ENCODE data around the gene STUM. TPM values are rescaled to one million over a fixed set of nuclear protein-coding genes. Genes with fewer than 3 reads are reported as not detected.

The STUM gene
- total and polyA plus RNA-seq, 2 of the 8 experiments (the other 6 are each of a cell fraction or from before 2014, with no cell fraction given), result 0.76 to 1.2 TPM

GRCh38 chr1:226569879-226570547 lies 21.4 kb downstream of the STUM start:
- no peak overlapping the region for H3K56ac ChIP-seq (replicated peaks; ENCODE audit: insufficient read length, low read depth, low read length)
- no peak overlapping the region; a peak in 1 of 4 replicates for H3K4me2 ChIP-seq (ENCODE audit: insufficient read depth in 1 of 2, low read depth in 2 of 2, low read length in 2 of 2)
- no peak for FAIRE-seq
- H3K18ac ChIP-seq (ENCODE audit: extremely low read depth, low read length), result no peak overlapping the region; the same call in 1 of the 2 replicates
- DNase-seq (ENCODE audit: low read depth in 1 of 2, low spot score in 2 of 2), result peak in 1 of 2 experiments; percentile 78
- no peaks in the 10 kb centered on the region for H3K27me3 ChIP-seq (replicated peaks in 1 of 4; ENCODE audit: control insufficient read depth in 3 of 4, extremely low read depth in 1 of 4, insufficient read depth in 3 of 4, low read length in 3 of 4)
- H2AFZ ChIP-seq (ENCODE audit: low read length), result no peak overlapping the region
- POLR2A ChIA-PET (ENCODE audit: partially characterized antibody), result interaction anchor here (1.1 kb wide), 1 partner anchor 50 kb away, joined by 3 read pairs; no protein-coding TSS in a partner anchor
- H3K9ac ChIP-seq (replicated peaks in 1 of 4; ENCODE audit: extremely low read depth in 1 of 4, low read depth in 3 of 4, low read length in 3 of 4), result no peak overlapping the region
- no peaks in the 10 kb centered on the region for H4K20me1 ChIP-seq (replicated peaks in 1 of 2; ENCODE audit: control insufficient read depth in 1 of 2, insufficient read depth in 2 of 2, low read length in 2 of 2)
- H3K36me3 ChIP-seq (ENCODE audit: control insufficient read depth in 2 of 4, insufficient read depth in 4 of 4, low read length in 3 of 4), result no peaks in the 10 kb centered on the region
- H3K14ac ChIP-seq (ENCODE audit: insufficient read length), result no peak overlapping the region
- no peak overlapping the region for H2BK12ac ChIP-seq (ENCODE audit: low read depth, low read length)
- no peaks in the 10 kb centered on the region for H3K79me2 ChIP-seq (ENCODE audit: control insufficient read depth in 1 of 2, insufficient read depth in 2 of 2, low read length in 2 of 2)
- CTCF ChIA-PET (ENCODE audit: partially characterized antibody), result interaction anchor here (0.6 to 4.4 kb wide), 30 partner anchors 9 to 1160 kb away, joined by 3 to 42 read pairs (median 4); partner anchors contain the start of genes PARP1 and STUM
- H2BK120ac ChIP-seq (replicated peaks; ENCODE audit: low read depth, low read length), result no peak overlapping the region
- H2BK20ac ChIP-seq (ENCODE audit: low read length), result no peak overlapping the region
- no peak overlapping the region for H4K91ac ChIP-seq (replicated peaks; ENCODE audit: insufficient read length, low read length)
- no peak overlapping the region for H3K23ac ChIP-seq (ENCODE audit: insufficient read length)
- 63% methylated on average over 4 of the region's 4 CpGs; no CpG with 5 or more reads in 1 of the 2 experiments for WGBS, 2 experiments (ENCODE audit: extremely low coverage in 1 of 2, insufficient coverage in 1 of 2, insufficient read length in 1 of 2, insufficient replicate concordance in 2 of 2, low coverage in 1 of 2, low lambda C conversion rate in 2 of 2, missing lambda C conversion rate in 1 of 2)
- no peak overlapping the region for H2BK15ac ChIP-seq (ENCODE audit: low read length)
- H3K4me3 ChIP-seq (ENCODE audit: extremely low read depth in 1 of 4, insufficient read depth in 2 of 4, low read depth in 3 of 4, low read length in 4 of 4), result no peak overlapping the region
- no peaks in the 10 kb centered on the region for H3K9me3 ChIP-seq (ENCODE audit: insufficient read depth in 2 of 2, low read depth in 1 of 2, low read length in 1 of 2)
- H3K23me2 ChIP-seq (ENCODE audit: low read depth, low read length), result no peaks in the 10 kb centered on the region
- peaks cover 0 to 4% (median 2%) of the 10 kb centered on the region in 4 experiments; a peak in 2 of 7 replicates for H3K4me1 ChIP-seq (replicated peaks in 1 of 4; ENCODE audit: control insufficient read depth in 3 of 4, insufficient read depth in 4 of 4, low read length in 3 of 4)
- no peak overlapping the region for H4K8ac ChIP-seq (ENCODE audit: extremely low read depth, insufficient read depth, low read length)
- H3K79me1 ChIP-seq (ENCODE audit: low read depth, low read length), result no peaks in the 10 kb centered on the region
- H3K4ac ChIP-seq (replicated peaks; ENCODE audit: insufficient read length, low read depth, low read length), result no peak overlapping the region
- H4K5ac ChIP-seq (ENCODE audit: insufficient read length, low read depth, low read length), result no peak overlapping the region
- no peak overlapping the region for H3K27ac ChIP-seq (ENCODE audit: low read depth, low read length)
- no peak overlapping the region for H2BK5ac ChIP-seq (ENCODE audit: low read depth, low read length)
- no peak overlapping the region for H2AK5ac ChIP-seq (ENCODE audit: low read depth, low read length)
- TF ChIP-seq, protein P1, sequence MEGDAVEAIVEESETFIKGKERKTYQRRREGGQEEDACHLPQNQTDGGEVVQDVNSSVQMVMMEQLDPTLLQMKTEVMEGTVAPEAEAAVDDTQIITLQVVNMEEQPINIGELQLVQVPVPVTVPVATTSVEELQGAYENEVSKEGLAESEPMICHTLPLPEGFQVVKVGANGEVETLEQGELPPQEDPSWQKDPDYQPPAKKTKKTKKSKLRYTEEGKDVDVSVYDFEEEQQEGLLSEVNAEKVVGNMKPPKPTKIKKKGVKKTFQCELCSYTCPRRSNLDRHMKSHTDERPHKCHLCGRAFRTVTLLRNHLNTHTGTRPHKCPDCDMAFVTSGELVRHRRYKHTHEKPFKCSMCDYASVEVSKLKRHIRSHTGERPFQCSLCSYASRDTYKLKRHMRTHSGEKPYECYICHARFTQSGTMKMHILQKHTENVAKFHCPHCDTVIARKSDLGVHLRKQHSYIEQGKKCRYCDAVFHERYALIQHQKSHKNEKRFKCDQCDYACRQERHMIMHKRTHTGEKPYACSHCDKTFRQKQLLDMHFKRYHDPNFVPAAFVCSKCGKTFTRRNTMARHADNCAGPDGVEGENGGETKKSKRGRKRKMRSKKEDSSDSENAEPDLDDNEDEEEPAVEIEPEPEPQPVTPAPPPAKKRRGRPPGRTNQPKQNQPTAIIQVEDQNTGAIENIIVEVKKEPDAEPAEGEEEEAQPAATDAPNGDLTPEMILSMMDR (IDR thresholded peaks at IDR 0.05; ENCODE audit: control extremely low read depth in 1 of 3, insufficient read depth in 1 of 3, low read depth in 1 of 3, low read length in 3 of 3), result peak; percentile 64 to 69 (median 65)
- TF ChIP-seq RAD21 (IDR thresholded peaks at IDR 0.05 in 1 of 2, conservative IDR thresholded peaks at IDR 0.05 in 1 of 2; ENCODE audit: low read depth in 2 of 2, low read length in 2 of 2) (peak; percentile 20 to 50; a peak in 2 of 4 replicates), RXRA (IDR thresholded peaks at IDR 0.05; ENCODE audit: insufficient read depth, low read depth, low read length) (no peak), EZH2 (IDR thresholded peaks at IDR 0.05; ENCODE audit: low read depth, low read length, severe bottlenecking) (no peak), RFX5 (IDR thresholded peaks at IDR 0.05; ENCODE audit: borderline replicate concordance, low read depth, low read length) (no peak), TEAD4 (IDR thresholded peaks at IDR 0.05; ENCODE audit: low read depth, low read length) (no peak), EGR1 (IDR thresholded peaks at IDR 0.05; ENCODE audit: borderline replicate concordance, low read depth, low read length) (no peak)
- TF ChIP-seq, protein P2, sequence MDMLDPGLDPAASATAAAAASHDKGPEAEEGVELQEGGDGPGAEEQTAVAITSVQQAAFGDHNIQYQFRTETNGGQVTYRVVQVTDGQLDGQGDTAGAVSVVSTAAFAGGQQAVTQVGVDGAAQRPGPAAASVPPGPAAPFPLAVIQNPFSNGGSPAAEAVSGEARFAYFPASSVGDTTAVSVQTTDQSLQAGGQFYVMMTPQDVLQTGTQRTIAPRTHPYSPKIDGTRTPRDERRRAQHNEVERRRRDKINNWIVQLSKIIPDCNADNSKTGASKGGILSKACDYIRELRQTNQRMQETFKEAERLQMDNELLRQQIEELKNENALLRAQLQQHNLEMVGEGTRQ (IDR thresholded peaks at IDR 0.05; ENCODE audit: low read length), result no peak

Data from H1 (cell line).